Activated naive CD4-positive, alpha-beta T cell treated with anti-CD3 and anti-CD28 coated beads, Interleukin-2, amount 10 ng/mL, durations not matched to agents 7 days and 5 days (primary cell): ENCODE measurements around the gene RGL2.

Experiments
- CTCF ChIA-PET: fragments of 350-600 bp; sonication (Branson Sonifier 250); formaldehyde crosslinking; loops from one replicate; lab custom pipeline; 2021; ENCODE audit warnings: antibody characterized with exemption; lab: Charles Lee
- DNase-seq: peaks from one replicate; pipeline ENCODE4 v3.0.0-alpha.2; 2020
- H3K27ac Mint-ChIP-seq: one replicate; pipeline ENCODE4 v1.8.0; 2021; ENCODE audit warnings: mild to moderate bottlenecking, moderate library complexity, mixed read lengths
- H3K27me3 Mint-ChIP-seq: one replicate; pipeline ENCODE4 v1.8.0; 2021; ENCODE audit warnings: mild to moderate bottlenecking, mixed read lengths
- H3K36me3 Mint-ChIP-seq: one replicate; pipeline ENCODE4 v1.8.0; 2021; ENCODE audit warnings: mixed read lengths
- H3K4me1 Mint-ChIP-seq: one replicate; pipeline ENCODE4 v1.8.0; 2021; ENCODE audit warnings: mixed read lengths
- H3K4me3 Mint-ChIP-seq: one replicate; pipeline ENCODE4 v1.8.0; 2021; ENCODE audit warnings: mild to moderate bottlenecking, moderate library complexity, mixed read lengths
- H3K9me3 Mint-ChIP-seq: one replicate; pipeline ENCODE4 v1.8.0; 2021; ENCODE audit warnings: mixed read lengths

The RGL2 gene

DNA sequence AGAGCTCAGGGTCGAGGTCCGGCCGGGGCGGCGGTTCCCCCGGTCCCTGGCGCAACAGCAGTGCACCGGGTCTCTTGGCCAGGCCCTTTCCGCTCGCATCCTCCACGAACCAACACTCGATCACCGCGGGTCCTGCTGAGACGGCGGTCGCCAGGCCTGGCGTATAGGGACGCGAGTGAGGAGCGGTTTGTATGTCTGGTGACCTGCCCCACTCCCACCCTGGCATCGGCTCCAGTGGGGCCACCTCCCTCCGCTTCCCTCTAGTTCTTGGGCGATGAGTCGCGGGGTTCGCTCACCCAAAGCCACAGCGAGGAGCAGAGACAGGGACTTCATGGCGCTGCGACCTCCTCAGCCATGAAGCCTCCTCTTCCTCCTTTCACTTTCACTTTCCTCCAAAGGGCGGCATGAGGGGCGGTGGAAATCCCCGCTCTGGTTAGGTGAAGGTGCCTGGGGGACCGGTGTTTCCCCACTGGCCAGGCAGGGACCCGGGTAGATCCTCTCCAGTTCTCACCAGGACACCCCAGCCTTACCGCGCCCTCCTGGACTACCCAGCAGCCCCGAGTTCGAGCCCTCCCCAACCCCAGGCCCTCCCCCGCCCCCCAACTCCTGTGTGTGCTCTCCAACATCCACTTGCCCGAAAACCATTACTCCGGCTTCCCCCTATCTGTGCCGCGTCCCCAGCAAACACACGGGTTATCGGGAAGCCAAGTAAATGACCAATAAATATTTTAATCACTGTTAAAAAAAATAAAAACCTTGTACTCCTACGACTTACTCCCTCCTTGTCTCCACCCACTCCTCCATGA lies 15.2 kb upstream of the RGL2 start, which contains the start of gene TAPBP:
TAPBP (minus strand) TSS at position 370 of the 806 bp plus-strand sequence; CDS start at position 333, 37 bp downstream.
- Mint-ChIP-seq H3K4me3 (peak within 1 kb of the TSS; percentile 99), H3K9me3 (no peaks in the 10 kb centered on the region), H3K4me1 (peaks cover 69% of the 10 kb centered on the region), H3K36me3 (peaks cover 52% of the 10 kb centered on the region), H3K27me3 (no peaks in the 10 kb centered on the region), H3K27ac (peak within 1 kb of the TSS; percentile 99)
- CTCF ChIA-PET = interaction anchor here (2.2 to 4.6 kb wide), 2 partner anchors 14 to 112 kb away, joined by 5 to 32 read pairs; partner anchors contain the start of gene RGL2
- peak; percentile 91 for DNase-seq

GRCh38 chr6:33313105-33313708 lies 14.5 kb upstream of the RGL2 start:
- CTCF ChIA-PET = interaction anchor here (1.5 to 4.6 kb wide), 3 partner anchors 13 to 112 kb away, joined by 5 to 32 read pairs (median 7); partner anchors contain the start of gene RGL2
- peak overlapping the region; percentile 99 for H3K27ac Mint-ChIP-seq
- H3K27me3 Mint-ChIP-seq = no peaks in the 10 kb centered on the region
- peak overlapping the region; percentile 99 for H3K4me3 Mint-ChIP-seq
- peaks cover 52% of the 10 kb centered on the region for H3K36me3 Mint-ChIP-seq
- DNase-seq = peak; percentile 60
- no peaks in the 10 kb centered on the region for H3K9me3 Mint-ChIP-seq
- H3K4me1 Mint-ChIP-seq = peaks cover 69% of the 10 kb centered on the region

- Mint-ChIP-seq H3K4me3 (peak overlapping the region; percentile 99), H3K9me3 (no peaks in the 10 kb centered on the region), H3K4me1 (peaks cover 67% of the 10 kb centered on the region), H3K27ac (peak overlapping the region; percentile 99), H3K27me3 (no peaks in the 10 kb centered on the region), H3K36me3 (peaks cover 47% of the 10 kb centered on the region)
- peak; percentile 93 for DNase-seq
- CTCF ChIA-PET = interaction anchor here (0.9 to 4.6 kb wide), 5 partner anchors 12 to 113 kb away, joined by 3 to 32 read pairs (median 5); partner anchors contain the start of gene RGL2
Measured at GRCh38 chr6:33312361-33313104, 13.8 kb upstream of the RGL2 start.

GRCh38 chr6:33306356-33306755 lies 7.6 kb upstream of the RGL2 start:
- Mint-ChIP-seq H3K27ac (no peak overlapping the region), H3K4me3 (no peak overlapping the region), H3K9me3 (no peaks in the 10 kb centered on the region), H3K4me1 (peaks cover 36% of the 10 kb centered on the region), H3K36me3 (peaks cover 42% of the 10 kb centered on the region), H3K27me3 (no peaks in the 10 kb centered on the region)
- CTCF ChIA-PET = no interaction called here
- DNase-seq = no peak

GRCh38 chr6:33305052-33305451 lies 6.3 kb upstream of the RGL2 start:
- Mint-ChIP-seq H3K27me3 (no peaks in the 10 kb centered on the region), H3K4me3 (no peak overlapping the region), H3K36me3 (peaks cover 46% of the 10 kb centered on the region), H3K9me3 (no peaks in the 10 kb centered on the region), H3K4me1 (peaks cover 40% of the 10 kb centered on the region), H3K27ac (no peak overlapping the region)
- no peak for DNase-seq
- CTCF ChIA-PET = interaction anchor here (0.9 kb wide), 1 partner anchor 56 kb away, joined by 3 read pairs; no protein-coding TSS in a partner anchor

DNA sequence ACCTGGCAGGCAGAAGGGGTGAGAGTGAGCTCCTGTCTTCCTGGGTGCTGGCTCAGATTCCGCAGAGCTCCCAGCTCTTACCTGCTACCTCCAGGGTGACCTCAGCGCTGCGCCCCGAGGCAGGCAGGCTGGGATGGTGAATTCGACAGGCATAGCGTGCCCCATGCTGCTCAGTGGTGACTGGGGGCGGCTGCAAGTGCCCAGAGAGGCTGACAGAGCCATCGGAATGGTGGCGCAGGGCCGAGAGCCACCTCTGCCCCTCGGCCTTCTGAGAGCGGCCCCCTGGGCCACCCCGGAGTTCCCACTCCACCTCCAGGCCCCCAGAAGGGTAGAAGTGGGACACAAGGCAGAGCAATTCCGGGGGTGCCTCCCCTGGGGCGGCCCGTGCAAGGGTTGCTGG lies 5.5 kb upstream of the RGL2 start:
- no peak overlapping the region for H3K4me3 Mint-ChIP-seq
- H3K27ac Mint-ChIP-seq = no peak overlapping the region
- H3K9me3 Mint-ChIP-seq = no peaks in the 10 kb centered on the region
- peaks cover 4% of the 10 kb centered on the region for H3K27me3 Mint-ChIP-seq
- H3K4me1 Mint-ChIP-seq = peaks cover 45% of the 10 kb centered on the region
- CTCF ChIA-PET = no interaction called here
- DNase-seq = no peak
- H3K36me3 Mint-ChIP-seq = peaks cover 55% of the 10 kb centered on the region

DNA sequence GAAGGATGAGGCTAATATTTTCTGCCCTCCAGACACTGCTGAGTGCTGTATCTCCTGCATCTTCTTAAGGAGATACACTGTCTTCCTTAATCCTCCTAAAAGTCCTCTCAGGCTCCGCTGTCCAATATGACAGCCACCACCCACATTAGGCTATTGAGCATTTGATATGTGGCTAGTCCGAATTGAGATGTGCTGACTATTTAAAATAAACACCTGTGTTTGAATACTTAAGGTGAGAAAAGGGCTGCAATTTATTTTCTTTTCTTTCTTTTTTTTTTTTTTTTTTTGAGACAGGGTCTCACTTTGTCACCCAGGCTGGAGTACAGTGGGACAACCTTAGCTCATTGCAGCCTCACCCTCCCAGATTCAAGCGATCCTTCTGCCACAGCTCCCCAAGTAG lies 3.1 kb upstream of the RGL2 start:
- Mint-ChIP-seq H3K4me3 (peak overlapping the region; percentile 35), H3K36me3 (peaks cover 50% of the 10 kb centered on the region), H3K27me3 (peaks cover 11% of the 10 kb centered on the region), H3K9me3 (no peaks in the 10 kb centered on the region), H3K4me1 (peaks cover 42% of the 10 kb centered on the region), H3K27ac (peak overlapping the region; percentile 49)
- CTCF ChIA-PET = interaction anchor here (0.9 to 3.3 kb wide), 3 partner anchors 10 to 16 kb away, joined by 6 to 32 read pairs (median 7); partner anchors contain the start of genes PFDN6, TAPBP, WDR46 and ZBTB22
- DNase-seq = no peak

- DNase-seq = peak; percentile 96
- Mint-ChIP-seq H3K4me1 (peaks cover 51% of the 10 kb centered on the region), H3K27me3 (peaks cover 11% of the 10 kb centered on the region), H3K27ac (peak overlapping the region; percentile 100), H3K9me3 (no peaks in the 10 kb centered on the region), H3K36me3 (peaks cover 51% of the 10 kb centered on the region), H3K4me3 (peak overlapping the region; percentile 89)
- CTCF ChIA-PET = interaction anchor here (0.6 to 3.3 kb wide), 11 partner anchors 9 to 50 kb away, joined by 3 to 32 read pairs (median 4); partner anchors contain the start of genes B3GALT4, PFDN6, TAPBP and WDR46
Measured at GRCh38 chr6:33299237-33299944, 649 bp upstream of the RGL2 start.

GRCh38 chr6:33297956-33298772 lies 578 bp downstream of the RGL2 start:
- Mint-ChIP-seq H3K4me1 (peaks cover 47% of the 10 kb centered on the region), H3K27ac (peak overlapping the region; percentile 100), H3K36me3 (peaks cover 51% of the 10 kb centered on the region), H3K4me3 (peak overlapping the region; percentile 89), H3K9me3 (no peaks in the 10 kb centered on the region), H3K27me3 (peaks cover 11% of the 10 kb centered on the region)
- CTCF ChIA-PET = interaction anchor here (1.5 kb wide), 1 partner anchor 47 kb away, joined by 10 read pairs; no protein-coding TSS in a partner anchor
- DNase-seq = peak; percentile 85

DNA sequence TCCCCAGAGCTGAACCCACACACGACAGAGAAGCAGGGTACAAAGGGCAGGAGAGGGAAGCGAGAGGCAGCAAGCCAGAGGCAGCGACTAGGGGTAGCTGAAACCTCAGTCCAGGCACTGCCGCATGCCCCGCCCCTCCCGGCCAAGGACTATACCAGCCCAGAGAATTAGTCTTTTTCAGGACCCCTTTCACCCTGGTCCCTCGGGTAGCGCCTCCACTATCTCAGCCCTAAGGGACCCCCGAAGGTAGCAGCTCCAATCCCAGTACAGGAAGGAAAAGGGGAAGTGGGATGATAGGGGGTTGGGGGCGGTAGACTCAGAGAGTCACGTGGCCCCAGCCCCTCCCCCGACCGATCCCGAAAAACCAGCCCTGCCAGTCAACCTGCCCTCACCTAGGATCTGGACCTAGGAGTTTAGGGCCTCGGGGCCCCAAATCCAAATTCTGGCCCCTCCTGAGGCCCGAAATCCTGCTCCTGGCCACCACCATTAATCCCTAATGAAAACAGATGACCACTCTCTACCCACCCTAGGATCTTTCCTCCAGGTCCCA lies 1.3 kb downstream of the RGL2 start:
- CTCF ChIA-PET = no interaction called here
- H3K27me3 Mint-ChIP-seq = peaks cover 11% of the 10 kb centered on the region
- H3K4me3 Mint-ChIP-seq = peak overlapping the region; percentile 89
- peaks cover 47% of the 10 kb centered on the region for H3K4me1 Mint-ChIP-seq
- DNase-seq = no peak
- peaks cover 54% of the 10 kb centered on the region for H3K36me3 Mint-ChIP-seq
- peak overlapping the region; percentile 52 for H3K27ac Mint-ChIP-seq
- no peaks in the 10 kb centered on the region for H3K9me3 Mint-ChIP-seq

- CTCF ChIA-PET = no interaction called here
- DNase-seq = no peak
- H3K4me3 Mint-ChIP-seq = peak overlapping the region; percentile 89
- H3K27me3 Mint-ChIP-seq = peaks cover 11% of the 10 kb centered on the region
- no peaks in the 10 kb centered on the region for H3K9me3 Mint-ChIP-seq
- peaks cover 47% of the 10 kb centered on the region for H3K4me1 Mint-ChIP-seq
- peak overlapping the region; percentile 52 for H3K27ac Mint-ChIP-seq
- peaks cover 56% of the 10 kb centered on the region for H3K36me3 Mint-ChIP-seq
Measured at GRCh38 chr6:33296797-33297405, 1.8 kb downstream of the RGL2 start.
